Common myeloid progenitor, CD34-positive (primary cell): Measurements from ENCODE around the gene FAT4.

Source experiments
- CTCF ChIA-PET: fragments of 350-600 bp; sonication (Branson Sonifier 250); formaldehyde crosslinking; loops from one replicate; lab custom pipeline; 2021; ENCODE audit warnings: antibody characterized with exemption; lab: Charles Lee
- POLR2A ChIA-PET: fragments of 350-600 bp; sonication (Branson Sonifier 250); formaldehyde crosslinking; loops from one replicate; lab custom pipeline; 2021; ENCODE audit warnings: antibody characterized with exemption; lab: Charles Lee
- DNase-seq, 3 donors: peaks; one replicate each; pipeline versions ENCODE4 v3.0.0 to v3.0.0-alpha.2; 2013
- H3K27ac ChIP-seq, 2 experiments: 1 replicate in 1 of 2; 2 replicates in 1 of 2; pipeline ENCODE4 v1.7.0; 2013; ENCODE audit warnings: inconsistent platforms in 2 of 2, low read length in 2 of 2, mild to moderate bottlenecking in 2 of 2, low read depth in 1 of 2, moderate library complexity in 1 of 2; ENCODE audit not compliant: severe bottlenecking in 2 of 2, insufficient read depth in 1 of 2, poor library complexity in 1 of 2
- H3K27me3 ChIP-seq, 5 experiments: replicated peaks in 2 of 5; 1 replicate in 3 of 5; 2 replicates in 2 of 5; pipeline versions ENCODE4 v1.6.1 to v1.7.0; 2013; ENCODE audit warnings: low read length in 4 of 5, mild to moderate bottlenecking in 2 of 5, moderate library complexity in 2 of 5, inconsistent platforms in 1 of 5; ENCODE audit not compliant: insufficient read depth in 5 of 5, control insufficient read depth in 4 of 5
- H3K36me3 ChIP-seq, 4 experiments: 1 replicate in 2 of 4; 2 replicates in 2 of 4; pipeline versions ENCODE4 v1.6.1 to v1.7.0; 2013; ENCODE audit warnings: low read length in 3 of 4, control low read depth in 1 of 4, mild to moderate bottlenecking in 1 of 4; ENCODE audit not compliant: control insufficient read depth in 4 of 4, insufficient read depth in 4 of 4
- H3K4me1 ChIP-seq, 4 experiments: 1 replicate in 3 of 4; 2 replicates in 1 of 4; pipeline versions ENCODE4 v1.6.1 to v1.7.1; 2013; ENCODE audit warnings: low read length in 3 of 4, mild to moderate bottlenecking in 3 of 4, control low read depth in 1 of 4, inconsistent platforms in 1 of 4, moderate library complexity in 1 of 4; ENCODE audit not compliant: control insufficient read depth in 4 of 4, insufficient read depth in 4 of 4; ENCODE audit errors: control extremely low read depth in 1 of 4
- H3K4me3 ChIP-seq, 7 experiments: 1 replicate in 4 of 7; 2 replicates in 3 of 7; pipeline versions ENCODE4 v1.5.1 to v1.7.0; 2013; ENCODE audit warnings: mild to moderate bottlenecking in 7 of 7, low read length in 6 of 7, moderate library complexity in 6 of 7, inconsistent platforms in 2 of 7, low read depth in 2 of 7, control low read depth in 1 of 7; ENCODE audit not compliant: insufficient read depth in 4 of 7, control insufficient read depth in 1 of 7; ENCODE audit errors: extremely low read depth in 1 of 7
- H3K9me3 ChIP-seq, 5 experiments: 1 replicate in 4 of 5; 2 replicates in 1 of 5; pipeline versions ENCODE4 v1.6.1 to v1.7.1; 2013; ENCODE audit warnings: low read length in 4 of 5, mild to moderate bottlenecking in 2 of 5, inconsistent platforms in 1 of 5, low read depth in 1 of 5, moderate library complexity in 1 of 5; ENCODE audit not compliant: control insufficient read depth in 4 of 5, insufficient read depth in 2 of 5; ENCODE audit errors: control extremely low read depth in 1 of 5
- WGBS: methylation state at CpG from one replicate; pipeline ENCODE4 v1.1.5; 2013; ENCODE audit not compliant: insufficient coverage; 5-methylcytosine and 5-hydroxymethylcytosine counted together

FAT4 gene

GRCh38 chr4:125352521-125352920 lies 37.8 kb downstream of the FAT4 start:
- POLR2A ChIA-PET: no interaction called here
- CTCF ChIA-PET: no interaction called here

GRCh38 chr4:125353131-125353530 lies 38.4 kb downstream of the FAT4 start:
- H3K27me3 ChIP-seq: no peaks in the 10 kb centered on the region
- H3K4me1 ChIP-seq: peaks cover 0 to 1% (median 0%) of the 10 kb centered on the region in 4 experiments
- ChIA-PET CTCF (no interaction called here), POLR2A (no interaction called here)
- no peak overlapping the region for H3K4me3 ChIP-seq
- no peak for DNase-seq
- no peaks in the 10 kb centered on the region for H3K9me3 ChIP-seq
- no peak overlapping the region for H3K27ac ChIP-seq
- WGBS: no CpG with 5 or more reads among the region's 1 CpG
- H3K36me3 ChIP-seq: no peaks in the 10 kb centered on the region

More at GRCh38 chr4:125352521-125352920, 37.8 kb downstream of the FAT4 start:
- H3K4me3 ChIP-seq: peak overlapping the region in 1 of 7 experiments; percentile 1
- H3K27me3 ChIP-seq: no peaks in the 10 kb centered on the region
- no peak overlapping the region for H3K27ac ChIP-seq
- no peaks in the 10 kb centered on the region for H3K36me3 ChIP-seq
- WGBS: 40% methylated on average over 1 of the region's 1 CpG
- H3K9me3 ChIP-seq: no peaks in the 10 kb centered on the region
- DNase-seq: peak in 2 of 3 donors; percentile 11 to 31
- H3K4me1 ChIP-seq: peaks cover 0 to 1% (median 0%) of the 10 kb centered on the region in 4 experiments

- no peak for DNase-seq
- no peak overlapping the region for H3K4me3 ChIP-seq
- WGBS: 100% methylated on average over 2 of the region's 2 CpGs
- H3K27ac ChIP-seq: no peak overlapping the region
- no peaks in the 10 kb centered on the region for H3K27me3 ChIP-seq
- no peaks in the 10 kb centered on the region for H3K9me3 ChIP-seq
- POLR2A ChIA-PET: no interaction called here
- CTCF ChIA-PET: no interaction called here
- H3K36me3 ChIP-seq: no peaks in the 10 kb centered on the region
- H3K4me1 ChIP-seq: peaks cover 0 to 1% (median 0%) of the 10 kb centered on the region in 4 experiments
Observed at GRCh38 chr4:125355791-125356190, 41.0 kb downstream of the FAT4 start.

GRCh38 chr4:125357675-125358074 lies 42.9 kb downstream of the FAT4 start:
- H3K27me3 ChIP-seq: no peaks in the 10 kb centered on the region
- WGBS: no CpG with 5 or more reads among the region's 4 CpGs
- no peak overlapping the region for H3K4me3 ChIP-seq
- ChIA-PET POLR2A (no interaction called here), CTCF (no interaction called here)
- no peaks in the 10 kb centered on the region for H3K36me3 ChIP-seq
- no peak for DNase-seq
- no peaks in the 10 kb centered on the region for H3K4me1 ChIP-seq
- no peak overlapping the region for H3K27ac ChIP-seq
- H3K9me3 ChIP-seq: no peaks in the 10 kb centered on the region

- no peak for DNase-seq
- Histone ChIP-seq H3K4me1 (no peaks in the 10 kb centered on the region), H3K27me3 (no peaks in the 10 kb centered on the region), H3K9me3 (no peaks in the 10 kb centered on the region), H3K36me3 (no peaks in the 10 kb centered on the region), H3K4me3 (no peak overlapping the region), H3K27ac (no peak overlapping the region)
- 100% methylated on average over 3 of the region's 6 CpGs for WGBS
- ChIA-PET CTCF (no interaction called here), POLR2A (no interaction called here)
Observed at GRCh38 chr4:125358453-125358852, 43.7 kb downstream of the FAT4 start.

- Histone ChIP-seq H3K4me1 (no peaks in the 10 kb centered on the region), H3K9me3 (no peaks in the 10 kb centered on the region), H3K27me3 (no peaks in the 10 kb centered on the region), H3K27ac (no peak overlapping the region), H3K36me3 (no peaks in the 10 kb centered on the region), H3K4me3 (no peak overlapping the region)
- WGBS: no CpG with 5 or more reads among the region's 3 CpGs
- ChIA-PET CTCF (no interaction called here), POLR2A (no interaction called here)
- no peak for DNase-seq
Observed at GRCh38 chr4:125359363-125359762, 44.6 kb downstream of the FAT4 start.

- POLR2A ChIA-PET: no interaction called here
- 89% methylated on average over 6 of the region's 8 CpGs for WGBS
- Histone ChIP-seq H3K4me3 (no peak overlapping the region), H3K9me3 (no peaks in the 10 kb centered on the region), H3K27ac (no peak overlapping the region), H3K36me3 (no peaks in the 10 kb centered on the region), H3K4me1 (no peaks in the 10 kb centered on the region), H3K27me3 (no peaks in the 10 kb centered on the region)
- DNase-seq: no peak
- CTCF ChIA-PET: no interaction called here
Observed at GRCh38 chr4:125359960-125360634, 45.3 kb downstream of the FAT4 start.
